Endothelial cell of umbilical vein (primary cell): ENCODE measurements around the gene EMCN.

Experiments
- EZH2 ChIP-seq: IDR thresholded peaks from 2 replicates; pipeline ENCODE4 v1.6.1; 2012; ENCODE audit warnings: borderline replicate concordance, low read depth, mild to moderate bottlenecking, moderate library complexity, low read length, inconsistent platforms; ENCODE audit not compliant: severe bottlenecking
- FOS ChIP-seq: IDR thresholded peaks from 2 replicates; pipeline ENCODE4 v1.6.1; 2011; ENCODE audit warnings: mild to moderate bottlenecking, low read length, moderate library complexity, borderline replicate concordance; ENCODE audit not compliant: insufficient read depth
- GATA2 ChIP-seq: IDR thresholded peaks from 2 replicates; pipeline ENCODE4 v1.7.0; 2011; ENCODE audit warnings: low read depth, mild to moderate bottlenecking, moderate library complexity, mixed read lengths, low read length; ENCODE audit not compliant: insufficient read length, insufficient read depth
- JUN ChIP-seq: IDR thresholded peaks from 2 replicates; pipeline ENCODE4 v1.6.1; 2011; ENCODE audit warnings: borderline replicate concordance, low read depth; ENCODE audit not compliant: insufficient read length, insufficient read depth
- MYC ChIP-seq: IDR thresholded peaks from one replicate; pipeline ENCODE4 v1.6.1; 2011; ENCODE audit warnings: mild to moderate bottlenecking, low read depth, low read length
- POLR2A ChIP-seq: IDR thresholded peaks from 2 replicates; pipeline ENCODE4 v1.6.1; 2012; ENCODE audit warnings: low read depth, mild to moderate bottlenecking, control low read depth, low read length
- POLR2AphosphoS5 ChIP-seq: IDR thresholded peaks from 2 replicates; pipeline ENCODE4 v1.6.1; 2012; ENCODE audit warnings: low read depth, mild to moderate bottlenecking, control low read depth, low read length, moderate library complexity; ENCODE audit not compliant: insufficient read depth
- TF ChIP-seq, protein P1 (sequence below), 2 donors: IDR thresholded peaks; 1 replicate in 1 of 2; 2 replicates in 1 of 2; pipeline ENCODE4 v1.5.1; 2011; ENCODE audit warnings: low read length in 2 of 2, mild to moderate bottlenecking in 2 of 2, moderate library complexity in 2 of 2, control low read depth in 1 of 2, inconsistent platforms in 1 of 2, low read depth in 1 of 2; ENCODE audit not compliant: insufficient read depth in 1 of 2; ENCODE audit errors: extremely low read depth in 1 of 2
- TF ChIP-seq, protein P2 (sequence below): IDR thresholded peaks from 2 replicates; pipeline ENCODE4 v1.6.1; 2011; ENCODE audit not compliant: insufficient read depth, insufficient read length

DNA sequence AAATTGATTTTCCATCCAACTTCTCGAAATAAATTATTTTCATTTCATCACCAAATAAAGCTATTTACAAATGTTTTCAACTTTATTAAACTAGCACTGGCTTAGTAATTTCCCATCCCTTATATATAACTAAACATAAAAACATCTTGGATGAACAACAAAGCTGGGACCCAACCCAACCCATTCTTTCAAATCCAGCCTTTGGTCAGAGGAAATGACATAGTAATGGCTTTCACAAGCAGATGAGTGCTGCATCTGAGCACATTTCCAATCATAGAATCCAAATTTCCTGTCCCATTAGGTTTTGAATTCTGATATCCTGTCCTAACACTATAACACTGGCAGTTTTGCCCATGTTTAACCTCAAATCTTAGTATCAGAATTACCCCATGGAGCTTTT lies 7.9 kb upstream of the EMCN start:
- TF ChIP-seq, protein P1, sequence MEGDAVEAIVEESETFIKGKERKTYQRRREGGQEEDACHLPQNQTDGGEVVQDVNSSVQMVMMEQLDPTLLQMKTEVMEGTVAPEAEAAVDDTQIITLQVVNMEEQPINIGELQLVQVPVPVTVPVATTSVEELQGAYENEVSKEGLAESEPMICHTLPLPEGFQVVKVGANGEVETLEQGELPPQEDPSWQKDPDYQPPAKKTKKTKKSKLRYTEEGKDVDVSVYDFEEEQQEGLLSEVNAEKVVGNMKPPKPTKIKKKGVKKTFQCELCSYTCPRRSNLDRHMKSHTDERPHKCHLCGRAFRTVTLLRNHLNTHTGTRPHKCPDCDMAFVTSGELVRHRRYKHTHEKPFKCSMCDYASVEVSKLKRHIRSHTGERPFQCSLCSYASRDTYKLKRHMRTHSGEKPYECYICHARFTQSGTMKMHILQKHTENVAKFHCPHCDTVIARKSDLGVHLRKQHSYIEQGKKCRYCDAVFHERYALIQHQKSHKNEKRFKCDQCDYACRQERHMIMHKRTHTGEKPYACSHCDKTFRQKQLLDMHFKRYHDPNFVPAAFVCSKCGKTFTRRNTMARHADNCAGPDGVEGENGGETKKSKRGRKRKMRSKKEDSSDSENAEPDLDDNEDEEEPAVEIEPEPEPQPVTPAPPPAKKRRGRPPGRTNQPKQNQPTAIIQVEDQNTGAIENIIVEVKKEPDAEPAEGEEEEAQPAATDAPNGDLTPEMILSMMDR (IDR thresholded peaks at IDR 0.05; ENCODE audit: extremely low read depth in 1 of 2, insufficient read depth in 1 of 2, low read depth in 1 of 2, low read length in 2 of 2), result no peak
- TF ChIP-seq EZH2 (no peak), POLR2A (no peak), GATA2 (no peak), POLR2AphosphoS5 (no peak), FOS (no peak), MYC (no peak), JUN (no peak)
- TF ChIP-seq, protein P2, sequence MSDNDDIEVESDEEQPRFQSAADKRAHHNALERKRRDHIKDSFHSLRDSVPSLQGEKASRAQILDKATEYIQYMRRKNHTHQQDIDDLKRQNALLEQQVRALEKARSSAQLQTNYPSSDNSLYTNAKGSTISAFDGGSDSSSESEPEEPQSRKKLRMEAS, result no peak
